ENCODE measurements around the gene ZDHHC24.
"Not testable (repeated sequence)": the region's sequence is repeated elsewhere in the genome, so short reads cannot be mapped to it uniquely, and the experiment has no call there.

ZDHHC24 gene

DNA sequence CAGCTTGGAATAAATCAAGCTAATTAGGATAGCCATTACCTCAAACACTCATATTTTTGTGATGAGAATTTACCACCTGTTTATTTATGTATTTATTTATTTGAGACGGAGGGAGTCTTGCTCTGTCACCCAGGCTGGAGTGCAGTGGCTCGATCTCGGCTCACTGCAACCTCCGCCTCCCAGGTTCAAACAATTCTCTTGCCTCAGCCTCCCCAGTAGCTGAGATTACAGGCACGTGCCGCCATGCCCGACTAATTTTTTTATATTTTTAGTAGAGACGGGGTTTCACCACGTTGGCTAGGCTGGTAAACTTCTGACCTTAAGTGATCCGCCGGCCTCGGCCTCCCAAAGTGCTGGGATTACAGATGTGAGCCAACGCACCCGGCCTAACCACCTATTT is 896 bp downstream of the ZDHHC24 start:
- not testable (repeated sequence) for DNase-seq (ENCODE audit: low read depth)

GRCh38 chr11:66543263-66544107 is 2.4 kb downstream of the ZDHHC24 start:
- no peak for DNase-seq (ENCODE audit: low read depth)

GRCh38 chr11:66542362-66542761 is 3.5 kb downstream of the ZDHHC24 start:
- DNase-seq (ENCODE audit: low read depth) = no peak

DNA sequence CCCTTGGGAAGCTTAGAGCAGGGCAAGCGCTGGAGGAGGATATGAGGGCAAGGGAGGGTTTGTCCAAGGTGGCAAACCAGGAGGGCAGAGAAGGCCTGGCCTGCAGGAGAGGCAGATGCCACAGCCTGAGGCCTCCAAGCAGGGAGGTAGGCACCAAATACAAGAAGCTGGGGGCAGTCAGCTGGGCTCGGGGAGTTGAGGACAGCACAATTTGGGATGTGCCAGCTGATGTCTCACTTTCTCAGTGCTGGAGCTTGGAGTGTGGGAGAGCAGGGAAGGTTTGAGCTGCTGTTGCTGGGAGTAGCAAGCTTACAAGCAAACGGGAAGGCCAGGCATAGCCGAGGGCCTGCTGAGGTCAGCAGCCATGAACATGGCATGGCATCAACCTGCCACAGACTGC is 4.0 kb downstream of the ZDHHC24 start:
- DNase-seq (ENCODE audit: low read depth) = no peak

- not testable (repeated sequence) for DNase-seq (ENCODE audit: low read depth)
Measured at GRCh38 chr11:66540598-66540997, 5.2 kb downstream of the ZDHHC24 start.

DNA sequence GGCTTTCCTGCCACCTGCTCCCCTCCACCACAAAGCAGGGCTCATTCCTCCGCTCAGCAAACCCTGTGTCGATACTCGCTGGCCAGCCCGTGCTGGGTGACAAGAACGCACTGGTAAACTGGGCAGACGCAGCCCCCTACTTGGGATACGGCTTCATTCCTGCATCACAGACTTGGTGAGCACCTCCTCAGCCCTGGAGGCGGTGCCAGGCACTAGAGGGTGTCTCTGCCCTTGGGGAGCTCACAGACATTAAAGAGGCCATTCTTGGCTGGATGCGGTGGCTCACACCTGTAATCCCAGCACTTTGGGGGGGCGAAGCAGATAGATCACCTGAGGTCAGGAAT is 6.0 kb downstream of the ZDHHC24 start:
- no peak for DNase-seq (ENCODE audit: low read depth)

DNA sequence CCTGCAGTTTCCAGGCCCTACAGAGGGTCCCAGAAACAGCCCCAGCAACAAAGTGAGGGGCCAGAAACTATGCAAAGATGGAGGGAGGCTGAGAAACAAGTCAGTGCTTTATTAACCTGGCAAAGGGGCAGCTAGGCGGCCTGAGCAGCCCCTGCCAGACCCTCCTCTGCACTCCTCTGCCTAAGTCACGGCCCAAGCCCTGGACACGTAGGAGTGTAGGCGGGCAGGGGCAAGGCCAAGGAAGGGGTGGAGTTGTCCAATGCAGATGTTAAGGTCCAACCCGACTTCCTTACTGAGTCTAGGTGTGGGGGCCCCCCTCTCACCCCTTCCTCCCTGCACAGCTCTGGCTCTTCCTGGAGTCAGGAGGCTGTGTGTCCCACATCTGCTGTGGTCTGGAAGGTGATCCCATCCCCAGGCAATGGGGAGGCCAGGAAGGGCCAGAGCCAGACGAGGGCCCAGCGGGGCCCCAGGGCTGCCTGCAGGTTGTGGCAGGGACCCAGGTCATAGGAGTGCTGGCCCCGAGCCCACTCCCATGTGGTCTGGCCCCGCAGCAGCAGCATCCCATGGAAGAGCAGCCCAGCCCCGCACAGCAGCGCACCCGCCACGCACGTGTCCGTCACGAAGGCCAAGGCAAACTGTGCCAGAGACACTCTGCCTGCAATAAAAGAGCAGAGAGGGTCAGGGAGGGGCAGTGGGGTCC is 6.5 kb downstream of the ZDHHC24 start:
- no peak for DNase-seq (ENCODE audit: low read depth)

DNA sequence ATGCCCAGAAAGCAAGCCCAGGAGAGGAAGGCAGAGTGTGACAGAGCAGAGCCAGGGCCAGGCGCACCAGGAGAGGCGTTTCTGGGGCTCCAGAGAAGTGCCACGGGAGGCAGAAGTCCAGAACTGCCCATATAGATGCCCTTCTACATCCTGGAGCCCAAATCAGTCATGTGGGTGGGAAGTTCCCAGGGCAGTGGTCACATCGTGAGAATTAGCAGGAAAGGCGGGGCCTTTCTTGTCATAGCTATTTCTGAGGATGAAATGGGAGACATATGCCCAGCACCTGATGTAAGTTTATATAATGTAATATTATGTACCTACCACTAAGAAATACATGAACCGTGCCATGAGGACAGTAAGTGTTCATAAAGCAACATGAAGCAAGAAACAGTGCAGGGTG is 13.1 kb downstream of the ZDHHC24 start:
- no peak for DNase-seq (ENCODE audit: low read depth)

GRCh38 chr11:66531841-66532240 is 14.0 kb downstream of the ZDHHC24 start:
- no peak for DNase-seq (ENCODE audit: low read depth)

DNA sequence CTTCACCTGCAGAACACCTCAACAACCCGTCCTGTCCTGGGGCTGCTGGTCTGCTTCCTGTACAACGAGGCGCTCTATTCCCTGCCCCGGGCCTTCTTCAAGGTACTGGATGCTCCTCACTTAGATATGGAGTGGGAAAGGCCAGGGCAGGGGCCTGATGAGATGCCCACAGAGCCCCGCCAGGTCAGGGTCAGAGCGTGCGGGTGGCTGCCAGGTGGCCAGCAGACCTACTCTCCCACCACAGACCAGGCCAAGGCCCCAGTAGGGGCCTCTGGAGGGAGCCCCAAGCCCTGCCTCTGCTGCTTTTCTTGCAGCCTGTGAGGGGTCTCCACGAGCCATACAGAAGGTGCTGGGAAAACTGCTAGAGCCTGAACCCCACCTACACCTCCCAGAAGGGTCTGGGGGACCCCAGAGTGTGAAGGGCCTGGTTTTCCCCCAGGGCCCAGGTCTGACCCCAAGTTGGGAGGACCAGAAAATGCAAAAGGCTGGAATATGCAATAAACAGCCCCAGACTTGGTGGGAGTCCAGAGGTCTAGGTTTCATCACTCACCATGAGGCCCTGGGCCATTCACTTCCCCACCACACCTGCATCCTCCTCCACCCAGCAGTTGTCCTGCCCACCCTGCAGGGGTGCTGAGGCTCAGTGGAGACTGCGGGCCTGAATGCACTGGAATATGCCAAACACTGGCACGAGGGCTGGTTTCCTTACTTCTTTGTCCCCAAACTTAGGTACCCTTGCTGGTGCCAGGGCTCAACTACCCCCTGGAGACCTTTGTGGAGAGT is 14.7 kb downstream of the ZDHHC24 start:
- DNase-seq (ENCODE audit: low read depth) = no peak

GRCh38 chr11:66529655-66530054 is 16.2 kb downstream of the ZDHHC24 start:
- DNase-seq (ENCODE audit: low read depth) = no peak

GRCh38 chr11:66529069-66529468 is 16.8 kb downstream of the ZDHHC24 start:
- DNase-seq (ENCODE audit: low read depth) = no peak

GRCh38 chr11:66524304-66525040 is 21.4 kb downstream of the ZDHHC24 start:
- no peak for DNase-seq (ENCODE audit: low read depth)

- no peak for DNase-seq (ENCODE audit: low read depth)
Measured at GRCh38 chr11:66523611-66524010, 22.2 kb downstream of the ZDHHC24 start.

DNA sequence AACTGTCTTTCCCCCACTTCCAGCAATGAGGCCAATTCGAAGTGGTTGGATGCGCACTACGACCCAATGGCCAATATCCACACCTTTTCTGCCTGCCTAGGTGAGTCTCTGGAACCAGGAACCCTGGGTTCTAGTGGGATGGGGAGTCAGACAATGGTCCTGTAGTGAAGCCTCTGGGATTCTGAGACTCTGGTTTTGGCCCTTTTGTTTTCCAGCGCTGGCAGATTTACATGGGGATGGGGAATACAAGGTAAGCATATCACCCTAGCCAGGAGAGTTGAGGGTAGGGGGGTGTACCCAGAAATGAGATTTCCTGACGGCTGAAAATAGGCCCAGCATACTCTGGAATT is 34.9 kb downstream of the ZDHHC24 start:
- DNase-seq (ENCODE audit: low read depth) = no peak

GRCh38 chr11:66510271-66510989 is 35.4 kb downstream of the ZDHHC24 start, which contains the start of gene BBS1:
Gene BBS1 (plus strand): TSS chr11:66510635. CDS start chr11:66510660, 25 bp downstream.
- peak; percentile 62 for DNase-seq (ENCODE audit: low read depth)

- DNase-seq (ENCODE audit: low read depth) = no peak
Measured at GRCh38 chr11:66509131-66509561, 36.7 kb downstream of the ZDHHC24 start.

GRCh38 chr11:66505276-66505816 is 40.5 kb downstream of the ZDHHC24 start:
- no peak for DNase-seq (ENCODE audit: low read depth)

DNA sequence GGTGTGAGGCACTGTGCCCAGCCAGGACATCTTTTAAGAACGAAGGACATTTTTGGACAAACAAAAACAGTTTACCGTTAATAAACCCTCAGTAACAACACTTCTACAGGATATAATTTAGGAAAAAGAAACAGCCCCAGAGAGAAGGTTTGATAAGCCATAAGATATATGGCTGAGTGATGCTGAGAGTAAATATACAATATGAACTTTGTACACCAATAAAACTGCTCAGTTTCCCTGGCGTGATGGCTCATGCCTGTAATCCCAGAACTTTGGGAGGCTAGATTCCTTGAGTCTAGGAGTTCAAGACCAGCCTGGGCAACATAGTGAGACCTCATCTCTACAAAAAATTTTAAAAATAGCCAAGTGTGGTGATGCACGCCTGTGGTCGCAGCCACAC is 47.3 kb downstream of the ZDHHC24 start:
- no peak for DNase-seq (ENCODE audit: low read depth)

- DNase-seq (ENCODE audit: low read depth) = no peak
Measured at GRCh38 chr11:66497206-66497605, 48.6 kb downstream of the ZDHHC24 start.

GRCh38 chr11:66495401-66495854 is 50.4 kb downstream of the ZDHHC24 start:
- no peak for DNase-seq (ENCODE audit: low read depth)

All from HS-27A (cell line).